H9 (cell line): ENCODE results near the gene RNPEPL1. TPM values are rescaled to one million over a fixed set of nuclear protein-coding genes. Genes with fewer than 3 reads are reported as not detected.

Experiments used
- DNase-seq: peaks from one replicate; pipeline ENCODE4 v3.0.0-alpha.2; 2017
- H2AFZ ChIP-seq: one replicate; pipeline ENCODE4 v1.6.1; 2013; ENCODE audit warnings: mild to moderate bottlenecking, low read length, control low read depth, moderate library complexity
- H2AK5ac ChIP-seq: 2 replicates; pipeline ENCODE4 v1.6.1; 2013; ENCODE audit warnings: low read length, control low read depth, mixed read lengths; ENCODE audit not compliant: insufficient read length
- H2BK120ac ChIP-seq: one replicate; pipeline ENCODE4 v1.6.1; 2013; ENCODE audit warnings: low read depth, mild to moderate bottlenecking, low read length, control low read depth, inconsistent platforms; ENCODE audit not compliant: poor library complexity, severe bottlenecking
- H2BK12ac ChIP-seq: 2 replicates; pipeline ENCODE4 v1.6.1; 2013; ENCODE audit warnings: low read length, control low read depth, mixed read lengths, low read depth; ENCODE audit not compliant: insufficient read length
- H2BK15ac ChIP-seq: 2 replicates; pipeline ENCODE4 v1.6.1; 2013; ENCODE audit warnings: low read depth, low read length, control low read depth
- H2BK20ac ChIP-seq: one replicate; pipeline ENCODE4 v1.6.1; 2013; ENCODE audit warnings: low read depth, mild to moderate bottlenecking, low read length, control low read depth, inconsistent platforms; ENCODE audit not compliant: poor library complexity, severe bottlenecking
- H2BK5ac ChIP-seq: 2 replicates; pipeline ENCODE4 v1.6.1; 2013; ENCODE audit warnings: low read length, control low read depth, mixed read lengths; ENCODE audit not compliant: insufficient read length
- H3K14ac ChIP-seq: 2 replicates; pipeline ENCODE4 v1.6.1; 2013; ENCODE audit warnings: low read length, control low read depth; ENCODE audit not compliant: insufficient read depth
- H3K18ac ChIP-seq: 2 replicates; pipeline ENCODE4 v1.6.1; 2013; ENCODE audit warnings: low read depth, mild to moderate bottlenecking, mixed read lengths, low read length, control low read depth; ENCODE audit not compliant: insufficient read length
- H3K23ac ChIP-seq: 2 replicates; pipeline ENCODE4 v1.6.1; 2013; ENCODE audit warnings: low read length, control low read depth, mixed read lengths, low read depth; ENCODE audit not compliant: insufficient read length
- H3K23me2 ChIP-seq: 2 replicates; pipeline ENCODE4 v1.6.1; 2013; ENCODE audit warnings: low read depth, mild to moderate bottlenecking, mixed read lengths, low read length, control low read depth; ENCODE audit not compliant: insufficient read length, poor library complexity, severe bottlenecking
- H3K27ac ChIP-seq: 2 replicates; pipeline ENCODE4 v1.5.1; 2013; ENCODE audit warnings: low read length, control low read depth, mixed read lengths, low read depth; ENCODE audit not compliant: insufficient read length
- H3K27me3 ChIP-seq: 2 replicates; pipeline ENCODE4 v1.6.1; 2013; ENCODE audit warnings: low read length, control low read depth, inconsistent platforms; ENCODE audit not compliant: insufficient read depth
- H3K4ac ChIP-seq: 2 replicates; pipeline ENCODE4 v1.6.1; 2013; ENCODE audit warnings: low read depth, mild to moderate bottlenecking, control low read depth, inconsistent platforms, low read length, moderate library complexity
- H3K4me1 ChIP-seq: 2 replicates; pipeline ENCODE4 v1.6.1; 2013; ENCODE audit warnings: low read length, control low read depth, inconsistent platforms; ENCODE audit not compliant: insufficient read depth
- H3K4me2 ChIP-seq: 2 replicates; pipeline ENCODE4 v1.6.1; 2013; ENCODE audit warnings: low read length, control low read depth, mixed read lengths; ENCODE audit not compliant: insufficient read length, insufficient read depth
- H3K56ac ChIP-seq: 2 replicates; pipeline ENCODE4 v1.6.1; 2013; ENCODE audit warnings: low read depth, mild to moderate bottlenecking, mixed read lengths, low read length, control low read depth; ENCODE audit not compliant: insufficient read length
- H3K79me1 ChIP-seq: 2 replicates; pipeline ENCODE4 v1.6.1; 2013; ENCODE audit warnings: low read depth, mild to moderate bottlenecking, moderate library complexity, low read length, control low read depth, inconsistent platforms; ENCODE audit not compliant: insufficient read depth, poor library complexity, severe bottlenecking
- H3K79me2 ChIP-seq: 2 replicates; pipeline ENCODE4 v1.6.1; 2013; ENCODE audit warnings: low read length, control low read depth, inconsistent platforms; ENCODE audit not compliant: insufficient read depth
- H3K9ac ChIP-seq: 2 replicates; pipeline ENCODE4 v1.6.1; 2013; ENCODE audit warnings: low read length, control low read depth, mixed read lengths; ENCODE audit not compliant: insufficient read length; ENCODE audit errors: extremely low read depth
- H3K9me3 ChIP-seq: one replicate; pipeline ENCODE4 v1.6.1; 2013; ENCODE audit warnings: low read depth, low read length, inconsistent platforms; ENCODE audit not compliant: control insufficient read depth
- H3T11ph ChIP-seq: one replicate; pipeline ENCODE4 v1.6.1; 2013; ENCODE audit warnings: mild to moderate bottlenecking, low read length, control low read depth, inconsistent platforms
- H4K20me1 ChIP-seq: one replicate; pipeline ENCODE4 v1.6.1; 2013; ENCODE audit not compliant: control insufficient read depth, insufficient read length, insufficient read depth
- H4K5ac ChIP-seq: 2 replicates; pipeline ENCODE4 v1.6.1; 2013; ENCODE audit warnings: low read depth, mild to moderate bottlenecking, mixed read lengths, low read length, control low read depth; ENCODE audit not compliant: insufficient read length
- H4K8ac ChIP-seq: replicated peaks from 2 replicates; pipeline ENCODE4 v1.6.1; 2013; ENCODE audit warnings: low read length, control low read depth, mixed read lengths, low read depth; ENCODE audit not compliant: insufficient read length
- H4K91ac ChIP-seq: 2 replicates; pipeline ENCODE4 v1.6.1; 2013; ENCODE audit warnings: low read depth, mild to moderate bottlenecking, moderate library complexity, mixed read lengths, low read length, control low read depth; ENCODE audit not compliant: insufficient read length
- H3K27ac Mint-ChIP-seq, 3 experiments: 2 replicates in 2 of 3; 3 replicates in 1 of 3; pipeline ENCODE4 v1.8.0; 2020 to 2021; ENCODE audit warnings: mixed read lengths in 3 of 3, mild to moderate bottlenecking in 1 of 3, moderate library complexity in 1 of 3
- H3K27me3 Mint-ChIP-seq: 2 replicates; pipeline ENCODE4 v1.8.0; 2021; ENCODE audit warnings: low read depth, mild to moderate bottlenecking, moderate library complexity, mixed read lengths
- H3K36me3 Mint-ChIP-seq, 3 experiments: 2 replicates in 2 of 3; 3 replicates in 1 of 3; pipeline ENCODE4 v1.8.0; 2020 to 2021; ENCODE audit warnings: low read depth in 3 of 3, mixed read lengths in 3 of 3; ENCODE audit not compliant: insufficient read depth in 1 of 3
- H3K4me1 Mint-ChIP-seq, 2 experiments: 2 replicates each; pipeline ENCODE4 v1.8.0; 2020; ENCODE audit warnings: mixed read lengths in 2 of 2
- H3K4me3 Mint-ChIP-seq, 2 experiments: 2 replicates in 1 of 2; 3 replicates in 1 of 2; pipeline ENCODE4 v1.8.0; 2020 to 2021; ENCODE audit warnings: mild to moderate bottlenecking in 2 of 2, mixed read lengths in 2 of 2, moderate library complexity in 1 of 2
- H3K9me3 Mint-ChIP-seq, 2 experiments: 2 replicates in 1 of 2; 3 replicates in 1 of 2; pipeline ENCODE4 v1.8.0; 2020; ENCODE audit warnings: mild to moderate bottlenecking in 2 of 2, mixed read lengths in 2 of 2, moderate library complexity in 1 of 2
- CTCF ChIP-seq: fragments of 200-600 bp; sonication (generic); conservative IDR thresholded peaks from 3 replicates; pipeline ENCODE4 v1.8.0; 2021; ENCODE audit warnings: antibody characterized with exemption, mild to moderate bottlenecking
- WGBS: extraction: QIAGEN DNeasy Blood & Tissue Kit; methylation state at CpG from one replicate; pipeline ENCODE4 v1.1.7; 2013; ENCODE audit warnings: missing lambda C conversion rate, low lambda C conversion rate, mixed read lengths; ENCODE audit not compliant: insufficient read length; ENCODE audit errors: extremely low coverage; 5-methylcytosine and 5-hydroxymethylcytosine counted together
- total RNA-seq: library from RNA; stranded (reverse); gene quantifications from 2 replicates; pipeline ENCODE4 v1.2.1, GENCODE V29; 2021

Gene RNPEPL1
- total RNA-seq, 1 experiment from 2014 or later: 22.5 TPM

DNA sequence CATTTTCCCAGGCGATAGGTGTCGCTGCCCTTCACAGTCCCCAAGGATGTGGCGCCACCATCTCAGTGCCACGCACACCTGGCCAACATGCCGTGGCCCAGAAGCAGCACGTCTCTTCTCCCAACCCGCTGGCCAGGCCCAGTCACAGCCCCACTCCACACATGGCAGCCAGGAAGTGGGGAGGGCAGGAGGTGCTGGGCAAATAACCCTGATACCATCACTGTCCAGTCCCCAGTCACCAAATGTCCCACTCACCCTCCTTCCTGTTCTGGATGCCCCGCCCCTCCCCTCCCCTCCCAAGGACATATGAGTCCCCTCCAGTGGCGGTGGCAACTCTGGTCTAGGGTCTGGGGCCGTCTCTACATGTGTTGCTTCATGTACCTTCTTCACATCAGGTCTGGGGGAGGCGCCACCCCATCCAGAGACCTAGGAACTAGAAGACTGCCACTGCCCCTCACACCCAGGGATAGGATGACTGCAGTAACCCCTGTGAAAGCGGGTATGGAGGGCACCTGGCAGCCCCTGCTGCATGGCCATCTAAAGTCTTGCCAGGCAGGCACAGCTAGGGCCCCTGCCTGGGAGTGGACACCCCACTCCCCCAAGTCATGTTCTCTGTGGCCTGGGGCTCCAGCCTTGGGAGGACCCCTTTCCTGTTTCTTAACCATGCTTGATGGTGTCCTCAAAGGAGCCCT is 10.9 kb downstream of the RNPEPL1 start:
- Histone ChIP-seq H3K23ac (no peak overlapping the region), H4K91ac (no peak overlapping the region), H2BK120ac (no peak overlapping the region), H3K27me3 (no peaks in the 10 kb centered on the region), H2BK15ac (no peak overlapping the region), H4K20me1 (no peaks in the 10 kb centered on the region), H3K9ac (no peak overlapping the region), H3K4me1 (no peaks in the 10 kb centered on the region), H3K4ac (no peak overlapping the region), H3K79me2 (no peaks in the 10 kb centered on the region), H2BK12ac (no peak overlapping the region), H3K56ac (no peak overlapping the region), H3K23me2 (no peaks in the 10 kb centered on the region), H3T11ph (no peak overlapping the region), H3K4me2 (no peak overlapping the region), H2AFZ (no peak overlapping the region), H3K9me3 (no peaks in the 10 kb centered on the region), H4K5ac (no peak overlapping the region), H4K8ac (no peak overlapping the region), H2BK5ac (no peak overlapping the region), H3K18ac (no peak overlapping the region), H2AK5ac (no peak overlapping the region), H3K79me1 (no peaks in the 10 kb centered on the region), H2BK20ac (no peak overlapping the region), H3K14ac (no peak overlapping the region), H3K27ac (no peak overlapping the region)
- Mint-ChIP-seq H3K4me1 (peaks cover 7 to 16% of the 10 kb centered on the region in 2 experiments), H3K9me3 (no peaks in the 10 kb centered on the region), H3K36me3 (no peaks in the 10 kb centered on the region; a peak in 3 of 7 replicates), H3K27ac (no peak overlapping the region), H3K27me3 (no peaks in the 10 kb centered on the region), H3K4me3 (no peak overlapping the region)
- DNase-seq: no peak
- no CpG with 5 or more reads among the region's 12 CpGs for WGBS
- no peak for TF ChIP-seq CTCF
